HL-60 (cell line): ENCODE data around the gene NRXN3.

Source experiments
- POLR2AphosphoS5 ChIP-seq: IDR thresholded peaks from 2 replicates; pipeline ENCODE4 v1.6.1; 2012; ENCODE audit warnings: low read depth
- TF ChIP-seq, protein P1 (sequence below): IDR thresholded peaks from one replicate; pipeline ENCODE4 v1.5.1; 2011; ENCODE audit warnings: low read length, control low read depth, inconsistent platforms; ENCODE audit not compliant: insufficient read depth

DNA sequence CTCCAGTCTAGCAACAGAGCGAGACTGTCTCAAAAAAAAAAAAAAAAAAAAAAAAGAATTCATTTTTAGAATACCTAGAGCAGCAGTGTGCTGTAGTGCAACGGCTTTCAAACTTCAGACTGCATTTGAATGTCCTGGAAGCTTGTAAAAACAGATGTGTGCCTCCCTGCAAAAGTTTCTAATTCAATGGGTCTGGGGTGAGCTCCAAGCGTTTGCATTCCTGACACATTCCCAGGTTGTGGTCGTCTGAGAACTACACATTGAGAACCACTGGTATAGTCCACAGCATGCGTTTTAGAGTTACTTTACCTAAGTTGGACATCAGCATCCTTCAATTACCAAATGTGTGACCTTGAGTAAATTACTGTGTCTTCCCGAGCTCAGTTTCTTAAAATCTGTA, 816.8 kb downstream of the NRXN3 start:
- no peak for TF ChIP-seq POLR2AphosphoS5
- TF ChIP-seq, protein P1, sequence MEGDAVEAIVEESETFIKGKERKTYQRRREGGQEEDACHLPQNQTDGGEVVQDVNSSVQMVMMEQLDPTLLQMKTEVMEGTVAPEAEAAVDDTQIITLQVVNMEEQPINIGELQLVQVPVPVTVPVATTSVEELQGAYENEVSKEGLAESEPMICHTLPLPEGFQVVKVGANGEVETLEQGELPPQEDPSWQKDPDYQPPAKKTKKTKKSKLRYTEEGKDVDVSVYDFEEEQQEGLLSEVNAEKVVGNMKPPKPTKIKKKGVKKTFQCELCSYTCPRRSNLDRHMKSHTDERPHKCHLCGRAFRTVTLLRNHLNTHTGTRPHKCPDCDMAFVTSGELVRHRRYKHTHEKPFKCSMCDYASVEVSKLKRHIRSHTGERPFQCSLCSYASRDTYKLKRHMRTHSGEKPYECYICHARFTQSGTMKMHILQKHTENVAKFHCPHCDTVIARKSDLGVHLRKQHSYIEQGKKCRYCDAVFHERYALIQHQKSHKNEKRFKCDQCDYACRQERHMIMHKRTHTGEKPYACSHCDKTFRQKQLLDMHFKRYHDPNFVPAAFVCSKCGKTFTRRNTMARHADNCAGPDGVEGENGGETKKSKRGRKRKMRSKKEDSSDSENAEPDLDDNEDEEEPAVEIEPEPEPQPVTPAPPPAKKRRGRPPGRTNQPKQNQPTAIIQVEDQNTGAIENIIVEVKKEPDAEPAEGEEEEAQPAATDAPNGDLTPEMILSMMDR: no peak
